Measurements from ENCODE around the gene FCGBP.

DNA sequence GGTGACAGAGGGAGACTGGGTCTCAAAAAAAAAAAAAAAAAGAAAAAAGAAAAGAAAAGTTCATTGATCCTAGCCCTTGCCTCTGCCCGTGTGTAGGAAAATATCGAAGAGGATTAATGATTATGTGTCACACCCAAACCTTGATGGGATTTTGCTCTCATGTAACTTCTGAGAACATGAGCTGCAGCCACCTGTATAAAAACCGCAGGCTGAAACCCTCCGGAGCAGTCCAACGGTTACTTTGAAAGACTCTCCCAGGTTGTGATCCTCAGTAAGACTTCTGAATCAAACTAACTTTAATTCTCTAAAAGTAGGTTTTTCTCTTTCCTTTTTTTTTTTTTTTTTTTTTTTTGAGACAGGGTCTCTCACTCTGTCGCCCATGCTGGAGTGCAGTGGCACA is 32.2 kb upstream of the FCGBP start:
- TF ChIP-seq, protein P1, sequence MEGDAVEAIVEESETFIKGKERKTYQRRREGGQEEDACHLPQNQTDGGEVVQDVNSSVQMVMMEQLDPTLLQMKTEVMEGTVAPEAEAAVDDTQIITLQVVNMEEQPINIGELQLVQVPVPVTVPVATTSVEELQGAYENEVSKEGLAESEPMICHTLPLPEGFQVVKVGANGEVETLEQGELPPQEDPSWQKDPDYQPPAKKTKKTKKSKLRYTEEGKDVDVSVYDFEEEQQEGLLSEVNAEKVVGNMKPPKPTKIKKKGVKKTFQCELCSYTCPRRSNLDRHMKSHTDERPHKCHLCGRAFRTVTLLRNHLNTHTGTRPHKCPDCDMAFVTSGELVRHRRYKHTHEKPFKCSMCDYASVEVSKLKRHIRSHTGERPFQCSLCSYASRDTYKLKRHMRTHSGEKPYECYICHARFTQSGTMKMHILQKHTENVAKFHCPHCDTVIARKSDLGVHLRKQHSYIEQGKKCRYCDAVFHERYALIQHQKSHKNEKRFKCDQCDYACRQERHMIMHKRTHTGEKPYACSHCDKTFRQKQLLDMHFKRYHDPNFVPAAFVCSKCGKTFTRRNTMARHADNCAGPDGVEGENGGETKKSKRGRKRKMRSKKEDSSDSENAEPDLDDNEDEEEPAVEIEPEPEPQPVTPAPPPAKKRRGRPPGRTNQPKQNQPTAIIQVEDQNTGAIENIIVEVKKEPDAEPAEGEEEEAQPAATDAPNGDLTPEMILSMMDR (conservative IDR thresholded peaks at IDR 0.05; ENCODE audit: low read depth, low read length) = no peak
- TF ChIP-seq EZH2phosphoT487 (IDR thresholded peaks at IDR 0.05; ENCODE audit: borderline replicate concordance, low read length) (no peak), EZH2 (IDR thresholded peaks at IDR 0.05; ENCODE audit: low read length, unreplicated experiment) (no peak)
